ENCODE measurements around the gene GNMT.
A peak's percentile ranks its signal among the peaks of the same experiment; 100 is the strongest.
"Not testable (repeated sequence)": the region's sequence is repeated elsewhere in the genome, so short reads cannot be mapped to it uniquely, and the experiment has no call there.

Gene GNMT

DNA sequence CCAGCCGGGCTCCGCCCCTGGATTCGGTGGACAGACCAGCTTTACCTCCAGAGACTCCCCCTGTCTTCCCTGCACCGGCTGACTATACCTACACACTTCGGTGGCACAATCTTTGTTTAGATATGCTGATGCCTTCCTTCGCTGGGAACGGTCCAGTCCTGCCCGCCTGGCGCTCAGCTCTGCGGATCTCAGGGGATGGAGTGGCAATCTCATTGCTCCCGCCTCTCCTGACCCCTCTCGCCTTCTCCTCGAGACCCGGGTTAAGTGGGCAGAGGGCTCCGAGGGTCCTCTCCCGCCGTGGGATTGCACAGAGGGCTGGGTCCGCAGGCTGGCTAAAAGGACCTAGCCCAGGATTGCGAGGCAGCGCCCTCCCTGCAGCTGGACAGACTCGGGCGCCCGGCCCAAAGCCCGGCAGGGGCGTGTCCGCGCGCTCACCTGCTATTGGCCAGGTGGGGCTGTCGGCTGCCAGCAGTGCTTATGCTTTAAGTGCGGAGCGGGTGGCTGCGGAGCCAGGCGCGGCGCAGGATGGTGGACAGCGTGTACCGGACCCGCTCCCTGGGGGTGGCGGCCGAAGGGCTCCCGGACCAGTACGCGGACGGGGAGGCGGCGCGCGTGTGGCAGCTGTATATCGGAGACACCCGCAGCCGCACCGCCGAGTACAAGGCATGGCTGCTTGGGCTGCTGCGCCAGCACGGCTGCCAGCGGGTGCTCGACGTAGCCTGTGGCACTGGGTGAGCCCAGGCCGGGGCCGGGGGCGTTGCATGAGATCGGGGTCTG is at the start of gene GNMT:
Gene GNMT (plus strand): TSS at position 512 of the 777 bp plus-strand sequence. CDS start 14 bp downstream, at position 526.
- DNase-seq = peak; percentile 51

DNA sequence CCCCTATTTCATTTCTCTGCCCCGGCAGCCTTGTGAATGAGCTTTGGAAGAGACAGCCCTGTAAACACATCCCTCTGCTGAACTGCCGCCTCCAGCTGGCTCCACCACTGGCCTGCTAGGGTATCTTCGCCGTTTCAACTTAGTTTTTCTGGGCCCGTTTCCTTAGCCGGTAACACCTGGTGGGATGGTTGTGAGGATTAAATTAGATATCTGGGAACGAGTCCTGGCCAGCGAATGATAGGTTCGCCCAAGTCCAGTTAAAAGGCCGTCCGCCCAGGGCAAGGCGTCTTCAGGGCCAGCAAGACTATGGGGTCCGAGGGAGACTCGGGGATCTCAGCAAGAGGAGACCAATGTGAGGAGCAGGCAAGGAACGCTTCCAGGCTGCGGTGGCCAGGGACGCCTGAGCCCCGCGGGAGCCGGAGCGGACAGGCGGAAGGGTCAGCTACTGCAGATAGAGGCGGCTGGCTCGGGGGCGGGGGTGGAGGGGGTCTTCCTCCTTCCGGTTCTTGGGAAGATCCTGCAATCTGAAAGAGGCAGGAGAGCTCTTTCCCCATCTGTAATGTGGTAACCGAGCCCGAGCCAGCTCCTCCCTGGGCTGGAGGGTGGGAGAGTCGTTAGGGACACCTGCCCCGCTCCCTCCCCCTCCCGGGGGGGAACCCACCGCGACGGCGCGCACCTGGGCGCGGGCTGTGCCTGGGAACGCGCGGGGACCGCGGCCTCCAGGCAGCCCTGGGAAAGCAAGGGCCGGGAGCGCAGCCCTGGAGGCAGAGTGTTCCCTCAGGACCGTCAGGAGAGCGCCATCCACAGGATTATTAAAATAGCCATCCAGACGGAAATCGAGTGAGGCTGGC is 49.2 kb upstream of the GNMT start:
- DNase-seq = no peak

DNA sequence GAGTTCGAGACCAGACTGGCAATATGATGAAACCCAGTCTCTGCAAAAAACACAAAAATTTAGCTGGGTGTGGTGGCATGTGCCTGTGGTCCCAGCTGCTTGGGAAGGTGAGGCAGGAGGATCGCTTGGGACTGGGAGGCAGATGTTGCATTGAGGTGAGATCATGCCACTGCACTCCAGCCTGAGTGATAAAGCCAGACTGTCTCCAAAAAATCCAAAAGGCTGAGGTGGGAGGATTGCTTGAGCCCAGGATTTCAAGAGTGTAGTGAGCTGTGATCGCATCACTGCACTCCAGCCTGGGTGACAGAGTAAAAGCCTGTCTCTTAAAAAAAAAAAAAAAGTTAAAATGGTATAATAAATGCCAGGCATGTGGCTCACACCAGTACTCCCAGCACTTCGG is 46.0 kb upstream of the GNMT start:
- DNase-seq = no peak

DNA sequence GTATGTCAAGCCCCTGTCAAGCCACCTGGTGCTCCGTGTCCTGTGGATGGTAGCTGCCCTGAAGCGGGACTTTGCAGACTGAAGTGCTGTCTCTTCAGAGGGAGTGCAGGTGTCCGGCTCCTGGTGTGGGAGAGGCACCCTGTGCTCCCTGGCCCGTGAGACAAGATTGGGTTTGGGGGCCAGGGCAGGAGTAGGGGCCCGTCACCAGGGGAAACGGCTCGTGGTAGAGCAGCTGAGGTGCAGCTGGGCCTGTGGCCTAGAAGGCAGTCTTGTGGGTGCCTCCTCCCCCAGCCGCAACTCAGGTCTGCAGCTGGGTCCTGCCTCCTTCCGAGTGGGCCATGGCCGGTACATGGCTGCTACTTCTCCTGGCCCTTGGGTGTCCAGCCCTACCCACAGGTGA is 44.8 kb upstream of the GNMT start, which contains the start of gene PTCRA:
Gene PTCRA (plus strand): TSS at position 322 of the 400 bp plus-strand sequence. CDS start 17 bp downstream, at position 339.
- no peak for DNase-seq

GRCh38 chr6:42916288-42916687 is 44.3 kb upstream of the GNMT start:
- DNase-seq = no peak

GRCh38 chr6:42921801-42922200 is 38.8 kb upstream of the GNMT start:
- DNase-seq = no peak

- no peak for DNase-seq
Measured at GRCh38 chr6:42923666-42924065, 36.9 kb upstream of the GNMT start.

DNA sequence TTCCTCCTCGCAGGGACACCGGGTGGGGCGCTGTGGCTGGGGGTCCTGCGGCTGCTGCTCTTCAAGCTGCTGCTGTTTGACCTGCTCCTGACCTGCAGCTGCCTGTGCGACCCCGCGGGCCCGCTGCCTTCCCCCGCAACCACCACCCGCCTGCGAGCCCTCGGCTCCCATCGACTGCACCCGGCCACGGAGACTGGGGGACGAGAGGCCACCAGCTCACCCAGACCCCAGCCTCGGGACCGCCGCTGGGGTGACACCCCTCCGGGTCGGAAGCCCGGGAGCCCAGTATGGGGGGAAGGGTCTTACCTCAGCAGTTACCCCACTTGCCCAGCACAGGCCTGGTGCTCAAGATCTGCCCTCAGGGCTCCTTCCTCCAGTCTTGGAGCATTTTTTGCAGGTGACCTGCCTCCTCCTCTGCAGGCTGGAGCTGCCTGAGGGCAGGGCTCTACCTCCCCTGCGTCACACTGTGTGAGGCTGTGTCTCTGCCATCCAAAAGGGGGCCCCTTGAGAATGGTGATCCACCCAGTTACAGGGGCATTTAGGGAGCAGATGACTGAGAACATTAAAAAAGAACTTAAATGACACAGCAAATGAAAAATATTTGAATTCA is 35.2 kb upstream of the GNMT start:
- no peak for DNase-seq

- DNase-seq = peak; percentile 95
Measured at GRCh38 chr6:42928986-42929820, 31.4 kb upstream of the GNMT start, which contains the start of gene CNPY3. TSS of gene CNPY3 (plus strand) at chr6:42929480. CDS start at chr6:42929571, 91 bp downstream.

GRCh38 chr6:42929821-42930360 is 30.7 kb upstream of the GNMT start:
- no peak for DNase-seq

DNA sequence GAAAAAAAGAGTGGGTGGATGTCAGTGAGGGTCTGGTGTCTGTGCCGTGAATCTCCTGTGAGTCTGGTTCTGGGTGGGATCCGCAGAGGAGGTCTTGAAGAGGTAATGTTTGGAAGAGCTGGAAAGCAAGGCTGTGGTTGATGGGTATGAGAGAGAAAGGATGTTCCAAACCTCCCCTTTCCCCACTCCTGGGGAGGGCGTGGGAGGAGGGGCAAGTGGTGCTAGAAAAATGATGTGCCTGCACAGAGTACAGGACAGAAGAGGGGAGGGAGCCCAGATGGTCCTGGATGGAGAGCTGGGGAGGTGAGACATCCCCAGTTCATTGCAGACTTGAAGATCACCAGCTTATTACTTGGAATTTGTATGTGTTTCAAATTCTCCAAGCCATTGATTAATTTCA is 28.1 kb upstream of the GNMT start:
- no peak for DNase-seq

DNA sequence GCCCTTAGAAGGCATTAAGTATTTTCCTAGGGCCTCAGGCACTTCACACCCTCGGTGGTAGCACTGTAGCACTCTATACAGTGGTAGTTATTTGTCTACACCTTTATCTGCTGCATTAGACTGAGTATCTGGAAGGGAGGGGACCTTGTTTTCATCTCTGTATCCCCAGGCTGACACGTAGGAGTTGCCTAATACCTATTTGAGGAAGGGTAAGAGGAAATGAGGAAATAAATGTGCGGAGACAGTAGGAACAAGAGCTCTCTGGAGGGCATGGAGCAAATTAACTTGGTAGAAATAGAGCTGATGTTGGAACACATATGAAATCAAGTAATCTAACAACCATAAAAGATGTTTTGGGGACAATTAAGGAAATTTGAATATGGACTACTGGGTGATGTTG is 27.3 kb upstream of the GNMT start:
- no peak for DNase-seq

DNA sequence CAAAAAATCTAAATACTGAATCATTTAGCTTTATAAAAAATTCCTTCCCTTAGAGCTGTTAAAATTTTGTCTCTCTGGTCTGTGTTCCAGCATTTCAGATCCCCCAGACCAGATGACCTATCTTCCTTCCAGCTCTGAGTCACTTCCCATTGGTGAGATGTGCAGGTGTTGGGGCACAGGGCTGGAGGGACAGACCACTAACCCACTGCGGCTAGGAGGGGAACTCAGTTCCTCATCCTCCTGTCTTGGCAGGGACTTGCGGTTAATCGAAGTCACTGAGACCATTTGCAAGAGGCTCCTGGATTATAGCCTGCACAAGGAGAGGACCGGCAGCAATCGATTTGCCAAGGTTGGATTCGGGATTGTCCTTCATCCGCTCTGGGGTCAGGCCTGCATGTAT is 25.2 kb upstream of the GNMT start:
- DNase-seq = no peak

- DNase-seq = no peak
Measured at GRCh38 chr6:42936398-42936797, 24.2 kb upstream of the GNMT start.

GRCh38 chr6:42937548-42938427 is 22.8 kb upstream of the GNMT start:
- no peak for DNase-seq

- no peak for DNase-seq
Measured at GRCh38 chr6:42938428-42938796, 22.1 kb upstream of the GNMT start.

DNA sequence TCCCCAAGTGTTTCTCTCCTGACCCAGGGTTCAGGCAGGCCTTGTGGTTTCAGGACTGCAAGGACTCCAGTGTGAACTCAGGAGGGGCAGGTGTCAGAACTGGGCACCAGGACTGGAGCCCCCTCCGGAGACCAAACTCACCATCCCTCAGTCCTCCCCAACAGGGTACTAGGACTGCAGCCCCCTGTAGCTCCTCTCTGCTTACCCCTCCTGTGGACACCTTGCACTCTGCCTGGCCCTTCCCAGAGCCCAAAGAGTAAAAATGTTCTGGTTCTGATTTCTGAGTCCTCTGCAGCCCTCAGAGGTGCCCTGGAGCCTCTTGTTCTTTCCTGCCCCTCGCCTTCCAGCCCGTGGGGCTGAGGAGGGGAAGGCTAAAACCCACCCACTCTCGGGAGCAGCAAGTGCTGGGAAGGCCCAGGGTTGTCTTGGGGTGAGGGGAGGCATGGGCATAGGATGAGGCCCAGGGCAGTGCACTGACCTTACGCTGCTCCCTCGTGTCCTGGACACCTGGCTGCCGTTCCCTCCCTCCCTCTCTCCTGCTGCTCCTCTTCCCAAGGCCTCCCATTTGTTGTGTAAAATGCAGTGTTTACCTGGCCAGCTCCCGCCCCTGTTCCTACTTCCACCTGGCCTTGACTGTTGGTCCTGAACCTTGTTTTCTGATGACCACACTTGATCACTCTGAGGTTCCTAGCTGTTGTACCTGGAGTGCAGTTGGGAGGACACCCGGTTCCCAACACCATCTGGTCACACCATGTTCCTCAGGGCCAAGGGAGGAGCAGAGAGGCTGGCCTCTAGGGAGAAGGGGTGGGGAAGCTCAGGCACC is 21.4 kb upstream of the GNMT start:
- DNase-seq = no peak

DNA sequence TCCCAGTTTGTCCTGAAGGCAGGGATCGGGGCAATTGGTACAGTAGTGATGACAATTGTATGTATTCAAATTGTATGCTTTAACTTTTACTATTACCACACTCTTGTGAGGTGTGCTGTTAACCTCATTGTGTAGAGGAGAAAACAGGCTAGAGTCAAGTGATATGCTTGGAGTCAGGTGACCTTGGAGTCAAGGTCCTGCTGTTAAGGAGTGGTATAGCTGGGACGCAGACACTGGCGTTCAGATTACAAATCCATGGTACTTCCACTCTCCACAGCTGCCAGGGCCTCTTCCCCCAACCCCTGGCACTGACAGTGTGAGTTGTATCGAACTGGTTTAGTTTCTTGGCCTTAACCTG is 20.8 kb upstream of the GNMT start:
- no peak for DNase-seq

- DNase-seq = no peak
Measured at GRCh38 chr6:42940493-42941045, 20.0 kb upstream of the GNMT start.

DNA sequence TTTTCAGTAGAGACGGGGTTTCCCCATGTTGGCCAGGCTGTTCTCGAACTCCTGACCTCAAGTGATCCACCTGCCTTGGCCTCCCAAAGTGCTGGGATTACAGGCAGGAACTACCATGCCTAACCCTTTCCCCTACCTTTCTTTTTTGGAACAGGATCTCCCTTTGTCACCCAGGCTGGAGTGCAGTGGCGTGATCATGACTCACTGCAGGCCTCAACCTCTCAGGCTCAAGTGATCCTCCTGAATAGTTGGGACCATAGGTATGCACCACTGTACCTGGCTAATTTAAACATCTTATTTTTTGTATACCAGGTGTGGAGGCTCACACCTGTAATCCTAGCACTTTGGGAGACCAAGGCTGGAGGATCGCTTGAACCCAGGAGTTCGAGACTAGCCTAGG is 19.2 kb upstream of the GNMT start:
- DNase-seq = not testable (repeated sequence)

All from NCI-H2029 treated with DMSO at 0.1 percent for 48 hours (cell line).